NB4 (cell line): ENCODE data around the gene TMEM63C.

Source experiments
- MYC ChIP-seq: IDR thresholded peaks from 2 replicates; pipeline ENCODE4 v1.6.1; 2011; ENCODE audit warnings: low read depth, low read length
- POLR2A ChIP-seq: IDR thresholded peaks from 2 replicates; pipeline ENCODE4 v1.6.1; 2011; ENCODE audit warnings: mild to moderate bottlenecking; ENCODE audit not compliant: insufficient read length; ENCODE audit errors: extremely low read depth
- TF ChIP-seq, protein P1 (sequence below): IDR thresholded peaks from one replicate; pipeline ENCODE4 v1.5.1; 2012; ENCODE audit warnings: low read depth, low read length
- TF ChIP-seq, protein P2 (sequence below): IDR thresholded peaks from 2 replicates; pipeline ENCODE4 v1.6.1; 2011; ENCODE audit warnings: low read depth, low read length

DNA sequence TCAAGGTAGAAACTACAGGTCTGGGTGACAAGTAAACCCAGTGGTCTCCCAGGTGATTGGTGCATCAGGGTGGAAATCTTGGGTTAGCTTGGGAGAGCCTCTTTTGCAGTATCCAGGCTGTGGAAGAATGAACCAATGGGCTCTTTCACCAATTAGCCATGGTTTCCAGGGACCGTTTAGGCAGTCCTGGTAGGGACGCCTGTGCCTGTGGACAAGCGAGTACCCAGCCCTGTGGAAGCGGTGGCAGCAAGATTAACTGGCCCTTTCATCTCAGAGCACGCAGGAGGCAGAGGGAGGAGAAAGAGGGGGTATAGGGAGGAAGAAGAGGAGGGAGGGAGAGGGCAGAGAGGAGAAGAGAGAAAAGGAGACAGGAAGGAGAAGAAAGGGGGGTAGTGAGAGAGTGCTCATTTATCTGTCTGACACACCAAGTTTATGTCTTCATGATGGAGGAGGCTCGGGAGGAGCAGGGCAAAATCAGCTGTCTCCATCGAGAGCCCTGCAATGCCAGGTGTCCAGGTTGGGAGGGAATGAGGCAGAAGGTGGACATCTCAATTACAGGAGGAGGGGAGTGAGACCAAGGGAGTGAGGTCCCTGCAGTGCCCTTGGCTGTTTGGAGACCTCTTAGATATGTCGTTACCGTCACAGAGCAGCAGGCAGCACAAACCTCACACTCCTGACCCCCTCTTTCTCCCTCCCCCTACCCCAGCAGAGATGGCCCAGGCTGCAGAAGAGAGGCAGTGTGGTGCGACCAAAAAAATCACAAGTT is 35.4 kb upstream of the TMEM63C start:
- TF ChIP-seq, protein P1, sequence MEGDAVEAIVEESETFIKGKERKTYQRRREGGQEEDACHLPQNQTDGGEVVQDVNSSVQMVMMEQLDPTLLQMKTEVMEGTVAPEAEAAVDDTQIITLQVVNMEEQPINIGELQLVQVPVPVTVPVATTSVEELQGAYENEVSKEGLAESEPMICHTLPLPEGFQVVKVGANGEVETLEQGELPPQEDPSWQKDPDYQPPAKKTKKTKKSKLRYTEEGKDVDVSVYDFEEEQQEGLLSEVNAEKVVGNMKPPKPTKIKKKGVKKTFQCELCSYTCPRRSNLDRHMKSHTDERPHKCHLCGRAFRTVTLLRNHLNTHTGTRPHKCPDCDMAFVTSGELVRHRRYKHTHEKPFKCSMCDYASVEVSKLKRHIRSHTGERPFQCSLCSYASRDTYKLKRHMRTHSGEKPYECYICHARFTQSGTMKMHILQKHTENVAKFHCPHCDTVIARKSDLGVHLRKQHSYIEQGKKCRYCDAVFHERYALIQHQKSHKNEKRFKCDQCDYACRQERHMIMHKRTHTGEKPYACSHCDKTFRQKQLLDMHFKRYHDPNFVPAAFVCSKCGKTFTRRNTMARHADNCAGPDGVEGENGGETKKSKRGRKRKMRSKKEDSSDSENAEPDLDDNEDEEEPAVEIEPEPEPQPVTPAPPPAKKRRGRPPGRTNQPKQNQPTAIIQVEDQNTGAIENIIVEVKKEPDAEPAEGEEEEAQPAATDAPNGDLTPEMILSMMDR, result no peak
- no peak for TF ChIP-seq MYC
- TF ChIP-seq POLR2A, result no peak
- TF ChIP-seq, protein P2, sequence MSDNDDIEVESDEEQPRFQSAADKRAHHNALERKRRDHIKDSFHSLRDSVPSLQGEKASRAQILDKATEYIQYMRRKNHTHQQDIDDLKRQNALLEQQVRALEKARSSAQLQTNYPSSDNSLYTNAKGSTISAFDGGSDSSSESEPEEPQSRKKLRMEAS, result no peak
